HepG2 (cell line): ENCODE results near the gene FCN3. TPM values are rescaled to one million over a fixed set of nuclear protein-coding genes. Genes with fewer than 3 reads are reported as not detected.

Experiments
- FOXO1 ChIP-seq: sonication (generic); formaldehyde crosslinking; IDR thresholded peaks from 2 replicates; pipeline ENCODE4 v1.4.0; 2020; ENCODE audit warnings: missing genetic modification reagents
- KDM2A ChIP-seq: sonication (generic); formaldehyde crosslinking; IDR thresholded peaks from 2 replicates; pipeline ENCODE4 v1.4.0; 2020; ENCODE audit warnings: low read depth, missing genetic modification reagents, borderline replicate concordance
- MAFF ChIP-seq: IDR thresholded peaks from 2 replicates; pipeline ENCODE4 v1.6.1; 2011; ENCODE audit warnings: low read depth, low read length, improper control_type of control experiment
- MED1 ChIP-seq: sonication (generic); formaldehyde crosslinking; IDR thresholded peaks from 2 replicates; pipeline ENCODE4 v1.4.0; 2020; ENCODE audit warnings: missing genetic modification reagents
- POLR2AphosphoS5 ChIP-seq: IDR thresholded peaks from 2 replicates; pipeline ENCODE4 v1.6.1; 2012; ENCODE audit warnings: low read depth, low read length
- SIX1 ChIP-seq: sonication (generic); formaldehyde crosslinking; IDR thresholded peaks from 2 replicates; pipeline ENCODE4 v1.4.0; 2020; ENCODE audit warnings: missing genetic modification reagents, borderline replicate concordance
- SP140L ChIP-seq: sonication (generic); formaldehyde crosslinking; IDR thresholded peaks from 2 replicates; pipeline ENCODE4 v1.4.0; 2020; ENCODE audit warnings: missing genetic modification reagents, borderline replicate concordance
- TBP ChIP-seq: sonication (generic); formaldehyde crosslinking; IDR thresholded peaks from 2 replicates; pipeline ENCODE4 v1.5.0; 2020; ENCODE audit warnings: missing genetic modification reagents
- ZBTB8A ChIP-seq: sonication (generic); formaldehyde crosslinking; IDR thresholded peaks from 2 replicates; pipeline ENCODE4 v1.4.0; 2020; ENCODE audit warnings: mild to moderate bottlenecking, low read depth, missing genetic modification reagents, borderline replicate concordance
- ZIK1 ChIP-seq: sonication (generic); formaldehyde crosslinking; IDR thresholded peaks from 2 replicates; pipeline ENCODE4 v1.5.0; 2020; ENCODE audit warnings: mild to moderate bottlenecking, low read depth, missing genetic modification reagents, borderline replicate concordance
- ZNF383 ChIP-seq: sonication (generic); formaldehyde crosslinking; IDR thresholded peaks from 2 replicates; pipeline ENCODE4 v1.4.0; 2020; ENCODE audit warnings: missing genetic modification reagents, mild to moderate bottlenecking, borderline replicate concordance
- ZNF432 ChIP-seq: sonication (generic); formaldehyde crosslinking; IDR thresholded peaks from 2 replicates; pipeline ENCODE4 v1.5.0; 2020; ENCODE audit warnings: missing genetic modification reagents, mild to moderate bottlenecking, borderline replicate concordance
- ZNF615 ChIP-seq: sonication (generic); formaldehyde crosslinking; IDR thresholded peaks from 2 replicates; pipeline ENCODE4 v1.5.0; 2020; ENCODE audit warnings: mild to moderate bottlenecking, missing genetic modification reagents, borderline replicate concordance
- polyA plus RNA-seq, 8 experiments: library from polyadenylated mRNA; depleted of rRNA in 3 of 8; stranded (reverse) in 7 of 8; unstranded in 1 of 8; fragments of >200 nt; fragmentation: Illumina TruSeq in 4 of 8; extraction: Trizol in 4 of 8; gene quantifications; 2 replicates each; pipeline versions ENCODE4 v1.2.1 to v1.2.3, GENCODE V29; 2011 to 2016; ENCODE audit warnings: low read depth in 4 of 8, missing spikeins in 1 of 8, mixed read lengths in 1 of 8; ENCODE audit not compliant: insufficient read depth in 1 of 8
- total RNA-seq, 5 experiments: library from RNA; depleted of rRNA; stranded (reverse); fragments of >200 nt; fragmentation: Illumina TruSeq; extraction: Trizol; gene quantifications; 2 replicates each; pipeline ENCODE4 v1.2.3, GENCODE V29; 2016; ENCODE audit warnings: low read depth in 1 of 5
- TF ChIP-seq, protein P1 (sequence below): IDR thresholded peaks from 2 replicates; pipeline ENCODE4 v1.6.1; 2016; ENCODE audit warnings: control low read depth

Gene FCN3
- total and polyA plus RNA-seq, 2 of the 13 experiments (the other 11 are each of a cell fraction or from before 2014, with no cell fraction given): not detected

DNA sequence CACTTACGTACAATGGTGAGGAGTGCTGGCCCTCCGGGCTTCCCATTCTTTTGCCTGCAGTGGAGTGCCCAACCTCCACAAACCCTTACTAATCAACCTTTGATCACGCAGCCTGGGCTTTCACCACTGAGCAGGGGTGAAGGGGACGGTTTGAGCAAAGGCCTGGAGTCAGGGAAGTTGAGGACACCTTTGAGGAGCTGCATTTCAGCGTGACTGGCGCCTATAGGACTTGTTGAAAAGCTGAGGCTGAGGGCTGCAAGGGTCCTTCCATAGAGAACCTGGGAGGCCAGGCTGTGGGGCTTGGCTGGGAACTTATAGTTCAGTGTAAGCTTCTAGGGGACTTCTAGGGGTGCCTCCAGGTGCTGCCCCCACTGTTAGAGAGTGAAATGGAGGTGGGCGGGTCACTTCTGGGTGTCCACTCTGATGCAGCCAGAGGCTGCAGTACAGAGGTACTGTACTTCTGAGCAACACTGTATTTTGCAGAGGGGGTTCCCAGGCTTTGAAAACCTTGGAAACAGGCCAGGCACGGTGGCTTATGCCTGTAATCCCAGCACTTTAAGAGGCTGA, 23.0 kb downstream of the FCN3 start (continued):
- TF ChIP-seq POLR2AphosphoS5 (0 out of 2 replicates have a peak, but pooled peaks have one; percentile 1), ZNF383 (CRISPR knock-in tag) (no peak), FOXO1 (CRISPR knock-in tag) (no peak), SIX1 (CRISPR knock-in tag) (no peak), KDM2A (CRISPR knock-in tag) (peak; percentile 10; the same call in 1 of the 2 replicates), TBP (CRISPR knock-in tag) (no peak), ZNF432 (CRISPR knock-in tag) (no peak), MED1 (CRISPR knock-in tag) (no peak), ZBTB8A (CRISPR knock-in tag) (no peak), SP140L (CRISPR knock-in tag) (no peak), MAFF (no peak), ZIK1 (CRISPR knock-in tag) (no peak), ZNF615 (0 out of 2 replicates have a peak, but pooled peaks have one; percentile 19)
- TF ChIP-seq, protein P1, sequence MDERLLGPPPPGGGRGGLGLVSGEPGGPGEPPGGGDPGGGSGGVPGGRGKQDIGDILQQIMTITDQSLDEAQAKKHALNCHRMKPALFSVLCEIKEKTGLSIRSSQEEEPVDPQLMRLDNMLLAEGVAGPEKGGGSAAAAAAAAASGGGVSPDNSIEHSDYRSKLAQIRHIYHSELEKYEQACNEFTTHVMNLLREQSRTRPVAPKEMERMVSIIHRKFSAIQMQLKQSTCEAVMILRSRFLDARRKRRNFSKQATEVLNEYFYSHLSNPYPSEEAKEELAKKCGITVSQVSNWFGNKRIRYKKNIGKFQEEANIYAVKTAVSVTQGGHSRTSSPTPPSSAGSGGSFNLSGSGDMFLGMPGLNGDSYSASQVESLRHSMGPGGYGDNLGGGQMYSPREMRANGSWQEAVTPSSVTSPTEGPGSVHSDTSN (CRISPR knock-in tag): no peak
